Prostate gland (tissue), 2 donors: Measurements from ENCODE around the gene PDLIM7. TPM values are rescaled to one million over a fixed set of nuclear protein-coding genes. Genes with fewer than 3 reads are reported as not detected.

Source experiments
- DNase-seq: peaks from one replicate; pipeline ENCODE4 v3.0.0-alpha.2; 2019; ENCODE audit warnings: low spot score
- H3K27ac ChIP-seq, 2 donors: fragments of 200-600 bp; sonication (generic); 2 replicates each; pipeline ENCODE4 v1.5.1; 2017 to 2019
- H3K27me3 ChIP-seq: fragments of 200-600 bp; sonication (generic); replicated peaks from 2 replicates; pipeline ENCODE4 v1.5.1; 2019; ENCODE audit not compliant: insufficient read depth
- H3K36me3 ChIP-seq, 2 donors: fragments of 200-600 bp; sonication (generic); 1 replicate in 1 of 2; 2 replicates in 1 of 2; pipeline versions ENCODE4 v1.5.1 to v1.8.1; 2017 to 2019
- H3K4me1 ChIP-seq: fragments of 200-600 bp; sonication (generic); replicated peaks from 2 replicates; pipeline ENCODE4 v1.5.1; 2019
- H3K4me3 ChIP-seq, 2 donors: fragments of 200-600 bp; sonication (generic); 2 replicates each; pipeline ENCODE4 v1.5.1; 2017 to 2019
- H3K9me3 ChIP-seq: fragments of 200-600 bp; sonication (generic); 2 replicates; pipeline ENCODE4 v1.5.1; 2017
- POLR2A ChIP-seq: fragments of 450-650 bp; IDR thresholded peaks from one replicate; pipeline ENCODE4 v1.6.1; 2016; ENCODE audit warnings: antibody characterized with exemption, mild to moderate bottlenecking
- POLR2AphosphoS5 ChIP-seq: sonication (generic); formaldehyde crosslinking; IDR thresholded peaks from one replicate; pipeline ENCODE4 v1.6.1; 2017; ENCODE audit warnings: antibody characterized with exemption
- WGBS: methylation state at CpG from one replicate; pipeline ENCODE4 v1.1.5; 2018; 5-methylcytosine and 5-hydroxymethylcytosine counted together
- intact Hi-C: fragments of 100-400 bp; cut with DNase I; formaldehyde crosslinking; loops from one replicate; pipeline ENCODE4 v1.14.2; 2022
- total RNA-seq, 2 donors: library from RNA; depleted of rRNA; stranded (reverse); fragments of >200 nt; gene quantifications; one replicate each; pipeline ENCODE4 v1.1.0, GENCODE V29; 2016
- TF ChIP-seq, protein P1 (sequence below), 4 experiments: fragments of 200-600 bp in 2 of 4; fragments of 450-650 bp in 2 of 4; sonication (generic) in 2 of 4; IDR thresholded peaks; 1 replicate in 3 of 4; 2 replicates in 1 of 4; pipeline ENCODE4 v1.5.1; 2016 to 2019; ENCODE audit warnings: antibody characterized with exemption in 4 of 4, mild to moderate bottlenecking in 2 of 4, moderate library complexity in 2 of 4

PDLIM7 gene
- total RNA-seq, 2 donors from 2014 or later, result 155 to 235 TPM

DNA sequence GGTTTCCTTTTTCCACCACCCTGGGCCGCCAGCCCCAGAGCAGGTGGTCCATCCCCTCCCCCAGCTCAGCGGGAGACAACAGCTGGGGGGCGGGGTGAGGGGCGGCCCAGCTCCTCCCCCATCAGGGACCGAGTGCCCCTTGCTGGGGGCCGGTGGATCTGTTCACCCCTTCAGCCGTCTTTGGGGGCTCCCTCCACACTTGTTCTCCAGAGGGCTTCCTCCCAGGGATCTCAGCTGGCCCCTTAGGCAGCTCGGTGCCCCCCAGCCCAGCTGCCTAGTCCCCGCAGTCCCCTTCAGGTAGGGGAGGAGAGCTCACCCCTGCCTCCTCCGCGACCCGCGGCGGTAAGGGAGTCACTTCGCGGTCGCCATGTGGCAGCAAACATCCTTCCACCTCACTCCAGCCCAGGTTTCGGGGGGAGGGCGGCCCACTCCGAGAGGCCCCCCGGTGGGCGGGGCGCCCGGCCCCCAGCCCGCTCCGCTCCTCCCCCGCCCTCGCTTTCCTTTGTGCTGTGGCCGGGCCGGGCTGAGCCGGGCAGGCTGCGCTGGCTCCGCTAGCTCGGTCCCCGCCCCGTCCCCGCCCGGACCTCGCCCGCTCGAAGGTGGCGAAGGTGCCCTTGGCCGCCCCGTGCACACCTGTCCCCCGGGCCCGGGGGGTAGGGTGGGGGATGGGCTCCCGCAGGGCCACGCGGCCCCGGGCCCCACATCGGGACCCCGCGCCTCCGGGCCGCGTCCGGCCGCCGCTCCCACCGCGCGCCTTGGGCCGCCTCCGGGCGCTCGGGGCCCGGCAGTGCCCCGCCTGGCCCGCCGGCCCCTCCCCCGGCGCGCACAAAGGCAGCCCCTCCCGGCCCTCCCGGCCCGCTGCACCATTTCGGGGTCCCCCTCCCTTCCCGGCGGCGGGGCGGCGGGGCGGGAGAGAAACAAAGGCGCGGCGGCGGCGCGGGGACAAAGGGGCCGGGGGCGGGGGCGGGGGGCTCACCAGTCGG is 24.7 kb downstream of the PDLIM7 start:
- intact Hi-C loops, result no loop called here
- Histone ChIP-seq H3K9me3 (no peaks in the 10 kb centered on the region), H3K4me3 (peak overlapping the region; percentile 68 to 70), H3K36me3 (no peaks in the 10 kb centered on the region), H3K27me3 (no peaks in the 10 kb centered on the region), H3K4me1 (peaks cover 10% of the 10 kb centered on the region), H3K27ac (peak overlapping the region; percentile 69 to 74)
- TF ChIP-seq, protein P1, sequence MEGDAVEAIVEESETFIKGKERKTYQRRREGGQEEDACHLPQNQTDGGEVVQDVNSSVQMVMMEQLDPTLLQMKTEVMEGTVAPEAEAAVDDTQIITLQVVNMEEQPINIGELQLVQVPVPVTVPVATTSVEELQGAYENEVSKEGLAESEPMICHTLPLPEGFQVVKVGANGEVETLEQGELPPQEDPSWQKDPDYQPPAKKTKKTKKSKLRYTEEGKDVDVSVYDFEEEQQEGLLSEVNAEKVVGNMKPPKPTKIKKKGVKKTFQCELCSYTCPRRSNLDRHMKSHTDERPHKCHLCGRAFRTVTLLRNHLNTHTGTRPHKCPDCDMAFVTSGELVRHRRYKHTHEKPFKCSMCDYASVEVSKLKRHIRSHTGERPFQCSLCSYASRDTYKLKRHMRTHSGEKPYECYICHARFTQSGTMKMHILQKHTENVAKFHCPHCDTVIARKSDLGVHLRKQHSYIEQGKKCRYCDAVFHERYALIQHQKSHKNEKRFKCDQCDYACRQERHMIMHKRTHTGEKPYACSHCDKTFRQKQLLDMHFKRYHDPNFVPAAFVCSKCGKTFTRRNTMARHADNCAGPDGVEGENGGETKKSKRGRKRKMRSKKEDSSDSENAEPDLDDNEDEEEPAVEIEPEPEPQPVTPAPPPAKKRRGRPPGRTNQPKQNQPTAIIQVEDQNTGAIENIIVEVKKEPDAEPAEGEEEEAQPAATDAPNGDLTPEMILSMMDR (IDR thresholded peaks at IDR 0.05), result no peak
- no peak for TF ChIP-seq POLR2AphosphoS5
- TF ChIP-seq POLR2A, result no peak
- 2% methylated on average over 27 of the region's 93 CpGs for WGBS
- DNase-seq, result no peak

- H3K27me3 ChIP-seq, result no peaks in the 10 kb centered on the region
- TF ChIP-seq, protein P1 (IDR thresholded peaks at IDR 0.05), result no peak
- TF ChIP-seq POLR2A, result no peak
- no peak for TF ChIP-seq POLR2AphosphoS5
- peaks cover 10% of the 10 kb centered on the region for H3K4me1 ChIP-seq
- no peak for DNase-seq
- H3K4me3 ChIP-seq, result peak overlapping the region; percentile 68 to 70
- no peaks in the 10 kb centered on the region for H3K9me3 ChIP-seq
- H3K36me3 ChIP-seq, result no peaks in the 10 kb centered on the region
- WGBS, result 40% methylated on average over 14 of the region's 14 CpGs
- intact Hi-C loops, result no loop called here
- no peak overlapping the region for H3K27ac ChIP-seq
These were observed 25.6 kb downstream of the PDLIM7 start for GRCh38 chr5:177471610-177472356.

DNA sequence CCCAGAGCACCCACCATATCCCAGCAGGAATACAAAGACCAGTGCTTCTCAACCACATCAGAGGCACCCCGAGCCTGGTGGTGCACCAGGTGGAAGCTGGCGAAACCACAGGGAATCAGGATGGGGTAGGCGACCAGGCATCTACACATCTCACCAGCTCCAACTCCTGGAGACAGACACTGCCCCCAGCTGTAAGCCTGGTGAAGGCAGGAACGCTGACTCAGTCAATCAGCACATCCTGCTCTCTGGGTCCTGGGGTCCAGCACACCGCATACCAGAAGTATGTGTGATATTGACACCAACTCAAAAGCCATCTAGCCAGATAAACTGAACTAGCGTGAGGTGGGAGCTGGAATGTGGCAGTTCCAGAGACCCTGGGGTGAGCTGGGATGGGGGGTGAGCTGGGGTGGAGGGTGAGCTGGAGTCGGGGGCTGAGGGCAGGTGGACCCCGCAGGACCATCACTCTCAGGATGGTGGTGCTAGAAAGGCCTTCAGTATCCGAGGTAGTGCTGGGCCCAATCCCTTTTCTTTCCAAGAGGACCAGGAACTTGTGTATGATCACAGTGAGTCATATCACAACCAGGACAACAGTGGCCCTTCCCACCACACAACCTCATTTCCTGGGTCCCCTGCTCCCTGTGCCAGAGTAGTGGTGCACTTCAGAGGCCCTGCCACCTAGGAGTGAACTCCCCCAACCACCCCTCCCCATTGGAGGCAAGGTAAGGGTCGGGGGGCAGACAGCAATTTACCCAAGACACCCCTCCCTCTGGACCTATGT is 26.5 kb downstream of the PDLIM7 start:
- Histone ChIP-seq H3K4me3 (no peak overlapping the region), H3K27ac (no peak overlapping the region), H3K9me3 (no peaks in the 10 kb centered on the region), H3K4me1 (peaks cover 10% of the 10 kb centered on the region), H3K27me3 (no peaks in the 10 kb centered on the region), H3K36me3 (no peaks in the 10 kb centered on the region)
- TF ChIP-seq POLR2AphosphoS5, result no peak
- TF ChIP-seq, protein P1 (IDR thresholded peaks at IDR 0.05), result no peak
- TF ChIP-seq POLR2A, result no peak
- 70% methylated on average over 10 of the region's 10 CpGs for WGBS
- no peak for DNase-seq
- intact Hi-C loops, result no loop called here

DNA sequence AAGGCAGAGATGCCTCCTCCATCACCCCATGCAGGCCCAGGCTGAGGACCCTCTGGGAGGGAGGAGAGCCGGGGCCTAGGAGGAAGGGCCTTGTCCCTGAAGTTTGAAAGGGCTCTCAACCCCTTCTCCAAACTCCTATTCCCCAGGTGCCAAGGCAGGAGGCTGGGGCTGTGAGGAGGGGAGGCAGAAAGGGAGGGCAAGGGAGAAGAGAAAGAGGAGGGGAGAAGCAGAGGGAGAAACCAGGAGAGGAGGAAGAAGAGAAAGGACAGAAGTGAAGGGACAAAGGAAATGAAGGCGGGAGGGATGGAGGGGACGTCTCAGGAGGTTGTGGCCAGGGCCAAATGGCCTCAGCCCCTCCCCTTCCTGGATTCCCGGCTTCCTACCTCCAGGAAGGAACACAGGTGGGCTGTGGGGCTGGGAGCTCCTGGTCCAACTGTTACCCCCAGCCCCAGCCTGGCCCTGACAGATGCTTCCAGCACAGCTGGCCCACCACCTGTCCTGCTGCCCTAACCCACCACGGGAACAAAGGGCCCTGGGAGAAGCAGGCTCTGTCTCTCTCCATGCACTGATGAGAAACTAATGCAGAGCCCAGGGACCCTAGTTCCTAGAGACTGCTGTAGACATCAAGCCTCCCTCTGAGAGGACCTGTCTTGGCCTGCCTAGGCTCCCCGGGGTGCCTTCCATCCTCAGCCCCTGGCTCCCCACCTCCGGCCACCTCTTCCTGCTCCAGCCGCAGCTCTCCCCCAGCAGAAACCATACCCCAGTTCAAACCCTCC is 27.5 kb downstream of the PDLIM7 start:
- H3K9me3 ChIP-seq, result no peaks in the 10 kb centered on the region
- WGBS, result 64% methylated on average over 8 of the region's 8 CpGs
- DNase-seq, result no peak
- no peaks in the 10 kb centered on the region for H3K36me3 ChIP-seq
- no peaks in the 10 kb centered on the region for H3K27me3 ChIP-seq
- no peak overlapping the region for H3K4me3 ChIP-seq
- TF ChIP-seq POLR2A (no peak), POLR2AphosphoS5 (no peak)
- TF ChIP-seq, protein P1 (IDR thresholded peaks at IDR 0.05), result no peak
- peaks cover 10% of the 10 kb centered on the region for H3K4me1 ChIP-seq
- no peak overlapping the region for H3K27ac ChIP-seq
- intact Hi-C loops, result no loop called here
